ENCODE measurements around the gene ATP5F1C.

Gene ATP5F1C

GRCh38 chr10:7833210-7833609 is 45.2 kb downstream of the ATP5F1C start:
- no peak for TF ChIP-seq CTCF (conservative IDR thresholded peaks at IDR 0.05; ENCODE audit: control insufficient read depth, insufficient read depth, low read depth, low read length)

GRCh38 chr10:7834262-7834661 is 46.3 kb downstream of the ATP5F1C start:
- no peak for TF ChIP-seq CTCF (conservative IDR thresholded peaks at IDR 0.05; ENCODE audit: control insufficient read depth, insufficient read depth, low read depth, low read length)
- DNase-seq (ENCODE audit: low read depth), result no peak
- H3K4me3 ChIP-seq (ENCODE audit: control insufficient read depth, low read depth, low read length), result no peak overlapping the region

More at GRCh38 chr10:7833210-7833609, 45.2 kb downstream of the ATP5F1C start:
- DNase-seq (ENCODE audit: low read depth), result no peak
- no peak overlapping the region for H3K4me3 ChIP-seq (ENCODE audit: control insufficient read depth, low read depth, low read length)

GRCh38 chr10:7836571-7836970 is 48.6 kb downstream of the ATP5F1C start:
- no peak for TF ChIP-seq CTCF (conservative IDR thresholded peaks at IDR 0.05; ENCODE audit: control insufficient read depth, insufficient read depth, low read depth, low read length)
- DNase-seq (ENCODE audit: low read depth), result no peak
- no peak overlapping the region for H3K4me3 ChIP-seq (ENCODE audit: control insufficient read depth, low read depth, low read length)

- TF ChIP-seq CTCF (conservative IDR thresholded peaks at IDR 0.05; ENCODE audit: control insufficient read depth, insufficient read depth, low read depth, low read length), result no peak
- no peak overlapping the region for H3K4me3 ChIP-seq (ENCODE audit: control insufficient read depth, low read depth, low read length)
- peak; percentile 43 for DNase-seq (ENCODE audit: low read depth)
Observed at GRCh38 chr10:7846591-7846990, 58.6 kb downstream of the ATP5F1C start.

GRCh38 chr10:7853226-7853842 is 65.4 kb downstream of the ATP5F1C start:
- no peak for DNase-seq (ENCODE audit: low read depth)
- H3K4me3 ChIP-seq (ENCODE audit: control insufficient read depth, low read depth, low read length), result no peak overlapping the region
- no peak for TF ChIP-seq CTCF (conservative IDR thresholded peaks at IDR 0.05; ENCODE audit: control insufficient read depth, insufficient read depth, low read depth, low read length)

- H3K4me3 ChIP-seq (ENCODE audit: control insufficient read depth, low read depth, low read length), result no peak overlapping the region
- no peak for TF ChIP-seq CTCF (conservative IDR thresholded peaks at IDR 0.05; ENCODE audit: control insufficient read depth, insufficient read depth, low read depth, low read length)
- no peak for DNase-seq (ENCODE audit: low read depth)
Observed at GRCh38 chr10:7853890-7854289, 65.9 kb downstream of the ATP5F1C start.

- no peak for TF ChIP-seq CTCF (conservative IDR thresholded peaks at IDR 0.05; ENCODE audit: control insufficient read depth, insufficient read depth, low read depth, low read length)
- no peak for DNase-seq (ENCODE audit: low read depth)
- no peak overlapping the region for H3K4me3 ChIP-seq (ENCODE audit: control insufficient read depth, low read depth, low read length)
Observed at GRCh38 chr10:7855205-7855604, 67.2 kb downstream of the ATP5F1C start.

All from fibroblast of mammary gland (primary cell).